Measurements from ENCODE around the gene SORCS2.

SORCS2 gene

DNA sequence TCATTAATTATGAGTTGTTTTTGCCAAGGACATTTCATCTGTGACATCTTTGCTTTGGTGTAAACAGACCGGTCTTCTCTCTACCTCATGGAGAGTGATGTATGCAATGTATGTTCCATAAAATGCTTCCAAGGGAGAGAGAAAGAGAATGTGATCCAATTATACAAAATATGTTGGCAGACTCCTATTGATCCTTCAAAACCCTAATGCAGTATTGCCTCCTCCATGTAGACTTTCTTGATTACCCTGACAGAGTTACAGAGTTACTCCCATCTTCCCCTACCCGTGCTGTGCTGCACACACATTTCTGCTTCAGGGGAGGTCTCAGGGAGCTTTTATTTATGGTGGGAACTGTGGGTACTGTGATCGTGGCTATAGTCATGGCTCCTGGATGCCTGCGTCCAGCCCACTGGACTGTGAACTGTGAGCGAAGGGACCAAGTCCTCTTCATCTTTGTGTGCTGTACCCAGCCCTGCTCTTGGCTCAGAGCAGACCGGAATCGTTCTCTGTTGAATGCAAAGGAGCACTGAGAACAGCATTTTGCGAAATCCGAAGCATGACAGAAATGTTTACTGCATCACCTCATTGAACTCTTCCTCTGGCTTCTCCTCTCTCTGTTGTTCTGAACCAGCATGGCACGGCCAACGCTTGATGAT, 32.7 kb downstream of the SORCS2 start:
- DNase-seq = no peak

DNA sequence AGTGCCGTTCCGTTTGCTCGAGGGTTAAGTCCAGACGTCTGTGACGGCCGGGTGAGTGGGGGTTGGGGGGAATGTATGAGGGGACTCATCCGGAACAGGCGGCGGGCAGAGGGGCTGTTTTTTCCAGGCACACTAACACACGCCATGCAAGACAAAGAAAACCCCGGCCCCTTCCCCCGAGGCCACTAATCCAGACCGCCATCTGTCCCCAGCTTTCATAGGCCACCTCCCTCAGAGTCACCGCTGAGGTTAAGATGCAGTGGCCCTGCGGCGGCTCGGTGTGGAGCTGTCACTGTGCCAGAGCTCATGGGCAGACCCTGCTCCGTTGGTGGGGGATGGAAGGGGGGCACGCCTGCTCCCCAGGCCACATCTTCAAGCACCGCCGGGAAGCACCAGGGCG, 34.1 kb downstream of the SORCS2 start:
- DNase-seq = no peak

DNA sequence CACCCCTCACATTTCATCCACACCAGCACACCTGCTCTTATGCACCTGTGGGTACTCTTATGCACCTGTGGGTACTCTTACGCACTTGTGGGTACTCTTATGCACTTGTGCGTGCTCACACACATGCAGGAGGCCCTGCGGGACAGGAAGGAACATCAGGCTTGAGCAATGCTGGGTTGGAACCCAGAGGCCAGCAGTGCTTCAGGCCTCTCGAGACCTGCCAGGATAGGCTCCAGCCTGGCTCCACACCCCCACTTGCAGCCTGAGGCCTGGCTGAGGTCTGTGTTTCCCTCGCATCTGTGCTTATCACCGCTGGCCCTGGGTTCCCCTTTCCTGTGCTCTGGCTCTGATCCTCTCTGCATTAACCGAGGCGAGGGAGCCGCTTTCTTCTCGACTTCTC, 34.7 kb downstream of the SORCS2 start:
- no peak for DNase-seq

DNA sequence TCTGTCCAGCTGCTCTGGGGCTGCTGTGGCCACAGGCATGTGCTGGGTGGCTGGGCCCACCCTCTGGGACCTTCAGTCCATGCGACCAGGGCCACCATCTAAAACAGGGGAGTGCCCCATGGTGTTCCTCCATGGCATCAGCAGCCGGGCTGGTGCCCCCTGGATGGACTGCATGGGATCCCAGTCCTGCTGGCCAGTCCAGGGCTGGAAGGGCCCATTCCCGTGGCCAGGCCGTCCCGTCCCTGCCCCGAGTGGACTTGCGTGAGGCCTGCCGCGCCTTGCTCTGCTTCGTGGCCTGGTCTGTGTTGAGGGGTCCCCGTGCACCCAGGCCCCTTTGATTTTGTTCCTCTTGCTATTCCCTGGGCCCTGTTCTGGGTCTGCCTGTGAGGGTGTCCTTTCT, 36.4 kb downstream of the SORCS2 start:
- DNase-seq = no peak

DNA sequence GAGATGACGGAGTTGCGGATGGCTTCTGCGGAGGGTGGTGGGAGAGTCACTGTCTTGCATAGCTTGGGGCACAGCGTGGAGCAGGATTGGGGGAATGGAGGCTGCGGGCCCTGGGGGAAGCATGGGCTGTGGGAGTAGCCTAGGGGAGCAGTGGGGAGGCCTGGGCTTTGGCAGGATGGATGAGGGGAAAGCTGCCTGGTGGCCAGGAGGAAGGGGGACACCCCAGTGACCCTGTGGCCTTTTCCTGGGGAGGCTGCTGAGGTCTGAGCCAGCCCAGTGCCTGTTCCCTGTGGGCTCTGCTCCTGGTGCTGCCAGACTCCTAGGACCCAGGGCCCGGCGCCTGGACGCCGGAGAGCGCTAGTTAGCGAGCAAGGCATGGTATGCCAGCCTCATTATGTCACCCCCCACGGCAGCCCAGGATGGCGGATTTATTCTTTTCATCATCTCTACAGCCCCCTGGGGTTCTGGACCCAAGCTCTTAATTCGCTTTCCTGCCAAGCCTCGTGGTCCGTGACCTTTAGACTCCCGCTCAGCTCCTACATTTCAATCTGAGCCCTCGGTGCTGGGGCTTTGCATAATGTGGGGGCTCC, 39.8 kb downstream of the SORCS2 start:
- no peak for DNase-seq

DNA sequence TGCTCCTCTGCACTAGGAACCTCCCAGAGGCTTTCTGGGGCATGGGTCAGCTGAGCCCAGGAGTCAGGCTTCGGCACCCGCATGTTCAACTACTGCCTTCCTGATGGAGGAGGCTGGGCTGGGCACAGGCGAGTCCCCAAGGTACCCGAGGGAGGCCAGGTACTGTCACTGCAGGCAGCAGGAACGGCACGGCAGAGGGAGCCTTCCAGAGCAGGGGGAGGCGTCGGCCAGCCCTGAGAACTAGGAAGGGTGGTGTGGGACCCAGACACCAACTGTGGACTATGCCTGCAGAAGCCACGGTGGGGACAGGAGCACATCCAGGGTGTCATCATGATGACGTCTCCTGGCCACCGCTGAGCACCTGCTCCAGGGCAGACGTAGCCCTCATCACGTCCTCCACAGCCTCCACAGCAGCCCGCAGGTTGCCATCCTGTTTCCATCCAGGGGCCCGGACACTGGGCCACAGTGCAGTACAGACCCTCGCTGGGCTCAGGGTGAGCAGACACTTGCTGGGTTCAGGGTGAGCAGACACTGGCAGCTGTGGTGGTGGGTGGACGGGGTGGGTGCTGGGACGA, 40.8 kb downstream of the SORCS2 start:
- no peak for DNase-seq

DNA sequence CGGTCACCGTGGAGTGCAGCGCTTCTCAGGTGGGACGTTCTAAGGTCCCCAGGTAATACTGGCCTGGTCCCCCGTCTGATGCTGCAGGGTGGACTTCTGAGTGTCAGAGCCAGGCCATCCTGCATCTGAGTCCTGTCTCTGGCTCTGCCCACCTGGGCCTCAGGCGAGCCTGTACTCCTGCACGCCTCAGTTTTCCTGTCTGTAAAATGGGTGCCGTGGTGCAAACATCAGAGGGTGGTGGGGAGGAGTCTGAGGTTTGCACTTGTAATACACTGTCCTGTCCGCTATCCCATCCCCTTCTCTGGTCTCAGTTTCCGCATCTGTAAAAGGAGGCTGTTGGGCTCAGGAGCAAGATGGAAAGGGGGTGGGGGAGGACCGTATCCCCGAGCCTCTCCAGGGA, 41.3 kb downstream of the SORCS2 start:
- no peak for DNase-seq

DNA sequence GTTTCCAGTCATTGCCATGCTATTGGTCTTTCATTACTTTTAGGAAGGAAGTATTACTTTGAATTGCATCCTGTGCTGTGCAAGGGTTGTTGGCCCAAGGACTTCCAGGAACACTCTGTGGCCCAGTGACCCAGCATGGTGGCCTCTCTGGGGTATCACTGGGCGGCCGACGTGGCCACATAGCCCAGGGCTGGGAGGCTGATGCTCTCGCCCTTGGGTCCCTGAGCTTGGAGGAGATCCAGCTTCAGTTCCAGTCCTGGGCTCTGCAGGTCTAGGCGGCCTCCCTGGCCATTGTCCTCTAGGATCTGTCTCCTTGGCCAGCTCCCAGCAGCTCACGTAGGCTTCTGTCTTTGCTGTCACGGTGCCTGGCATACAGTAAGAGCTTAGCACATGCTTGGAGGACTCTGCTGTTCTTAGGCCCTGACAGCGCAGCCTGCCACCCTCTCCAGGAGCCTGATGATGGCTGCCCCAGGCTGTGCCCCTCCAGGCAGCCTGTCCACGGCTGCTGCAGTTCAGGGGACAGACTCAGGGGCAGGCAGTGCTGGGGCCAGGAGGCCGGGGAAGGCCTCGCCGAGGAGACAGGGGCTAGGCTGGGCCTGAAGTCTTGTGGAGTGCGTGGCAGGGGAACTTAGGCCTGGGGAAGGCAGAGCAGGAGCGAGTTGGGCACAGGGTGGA, 42.2 kb downstream of the SORCS2 start:
- no peak for DNase-seq

DNA sequence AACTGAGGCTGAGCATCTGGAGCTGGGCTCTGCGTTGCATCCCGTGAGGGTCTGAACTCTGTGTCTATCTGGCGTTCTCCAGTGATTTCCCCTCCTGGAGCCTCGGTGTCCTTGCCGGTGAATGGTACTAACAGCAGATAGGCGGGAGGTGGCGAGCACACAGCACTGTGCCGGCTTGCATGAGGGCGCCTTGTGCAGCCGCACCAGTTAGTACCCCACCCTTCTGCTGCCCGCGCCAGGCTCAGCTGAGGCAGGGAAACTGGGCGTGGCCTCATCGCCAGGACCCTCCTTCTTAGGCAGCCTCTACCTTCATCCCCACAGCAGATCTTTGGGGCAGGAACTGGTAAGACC, 42.7 kb downstream of the SORCS2 start:
- DNase-seq = no peak

DNA sequence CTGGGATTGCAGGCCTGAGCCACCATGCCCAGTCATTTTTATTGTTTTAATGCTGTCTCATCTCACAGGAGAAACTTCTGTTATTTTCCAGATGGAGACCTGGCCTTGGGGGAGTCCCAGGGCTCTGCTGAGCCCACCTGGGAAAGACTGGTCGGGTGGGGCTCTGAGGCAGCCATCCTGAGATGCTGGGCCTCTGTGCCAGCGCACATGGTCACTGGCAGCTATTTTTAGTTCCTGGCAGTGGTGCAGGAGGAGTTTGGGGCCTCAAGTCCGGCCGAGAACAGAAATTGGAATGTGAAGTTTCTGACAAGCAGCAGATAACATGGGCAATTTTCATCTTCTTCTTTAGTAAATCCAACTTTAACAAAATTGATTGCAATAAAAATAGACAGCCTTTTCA, 44.5 kb downstream of the SORCS2 start:
- no peak for DNase-seq

DNA sequence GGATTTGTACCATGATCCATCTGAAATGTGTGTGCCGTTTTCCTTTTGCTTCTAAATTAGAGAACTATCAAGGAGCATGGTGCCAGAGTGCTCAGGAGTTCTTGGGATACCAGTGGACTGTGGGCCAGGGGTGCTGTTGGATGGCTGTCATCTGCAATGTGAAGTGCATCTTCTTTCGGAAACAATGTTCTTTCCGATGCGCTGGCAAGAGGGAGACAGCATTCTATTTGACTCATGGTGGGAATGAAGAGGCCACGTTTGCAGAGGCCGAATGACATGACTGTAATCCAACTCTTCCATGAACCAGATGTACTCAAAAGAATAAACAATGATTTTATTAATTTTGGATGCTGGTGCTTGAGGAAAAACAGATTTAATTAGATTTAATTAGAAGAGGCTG, 45.5 kb downstream of the SORCS2 start:
- no peak for DNase-seq

DNA sequence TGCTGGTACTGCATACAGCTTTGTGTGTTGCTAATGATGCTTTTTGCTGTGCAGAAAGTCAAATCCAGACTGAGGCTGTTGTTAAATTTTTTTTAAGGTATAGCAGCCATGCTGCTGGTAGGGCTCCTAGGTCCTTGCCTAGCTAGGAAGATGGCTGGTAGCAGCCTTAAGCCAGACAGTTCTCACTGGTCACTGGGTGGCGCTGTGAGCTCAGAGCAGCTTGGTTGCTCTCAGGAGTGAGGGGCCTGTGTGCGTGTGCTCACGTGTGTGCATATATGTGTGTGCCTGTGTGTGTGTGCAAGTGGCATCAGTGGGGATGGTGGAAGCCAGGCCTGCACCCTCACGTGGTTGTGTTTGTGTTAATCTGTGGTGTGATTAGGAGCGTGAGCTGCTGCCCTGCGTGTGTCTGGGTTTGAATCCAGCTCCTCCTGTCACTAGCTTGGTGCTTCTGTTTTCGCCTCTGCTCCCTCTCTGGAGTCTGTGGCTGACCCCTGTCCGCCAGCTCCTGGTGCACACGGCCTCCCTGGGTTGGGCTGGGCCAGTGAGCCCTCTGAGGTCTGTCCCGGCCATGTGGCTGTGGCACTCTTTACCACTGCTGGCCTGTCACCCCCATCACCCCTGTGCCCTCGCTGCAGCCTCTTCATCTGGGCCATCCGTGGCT, 46.1 kb downstream of the SORCS2 start:
- peak; percentile 32 for DNase-seq

DNA sequence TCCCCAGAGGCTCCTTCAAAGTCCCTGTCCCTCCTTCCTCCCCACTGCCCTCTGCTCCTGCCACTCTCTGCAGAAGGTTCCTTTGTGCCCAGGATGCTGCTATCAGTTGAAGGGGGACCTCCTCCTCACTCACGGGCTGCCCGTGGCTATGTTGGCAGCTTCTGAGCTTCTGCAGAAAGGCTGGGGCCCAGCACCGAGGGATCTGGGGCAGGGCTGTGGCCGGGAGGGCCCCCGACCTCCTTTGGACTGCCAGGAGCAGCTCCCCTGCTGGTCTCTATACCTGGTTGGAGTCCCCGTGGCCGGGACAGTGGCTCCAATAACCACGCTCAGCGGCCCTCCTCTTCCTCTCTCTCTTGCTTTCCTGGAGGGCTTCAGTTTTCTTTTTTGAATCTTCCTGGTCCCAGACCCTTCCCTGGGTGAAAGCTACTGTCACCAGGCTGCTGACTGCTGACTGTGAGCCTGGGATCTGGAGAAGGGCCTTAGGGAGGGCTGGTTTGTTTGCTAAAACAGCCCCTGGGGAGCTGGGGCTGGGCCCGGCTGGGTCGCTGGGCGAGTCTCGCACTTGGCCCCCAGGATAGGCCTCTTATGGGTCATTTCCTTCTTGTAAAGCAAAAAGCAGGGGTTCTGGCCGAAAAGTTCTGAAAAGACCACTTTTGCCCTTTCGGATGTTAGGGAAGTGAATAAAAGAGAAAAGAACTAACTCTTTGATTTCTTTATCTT, 46.9 kb downstream of the SORCS2 start:
- no peak for DNase-seq

DNA sequence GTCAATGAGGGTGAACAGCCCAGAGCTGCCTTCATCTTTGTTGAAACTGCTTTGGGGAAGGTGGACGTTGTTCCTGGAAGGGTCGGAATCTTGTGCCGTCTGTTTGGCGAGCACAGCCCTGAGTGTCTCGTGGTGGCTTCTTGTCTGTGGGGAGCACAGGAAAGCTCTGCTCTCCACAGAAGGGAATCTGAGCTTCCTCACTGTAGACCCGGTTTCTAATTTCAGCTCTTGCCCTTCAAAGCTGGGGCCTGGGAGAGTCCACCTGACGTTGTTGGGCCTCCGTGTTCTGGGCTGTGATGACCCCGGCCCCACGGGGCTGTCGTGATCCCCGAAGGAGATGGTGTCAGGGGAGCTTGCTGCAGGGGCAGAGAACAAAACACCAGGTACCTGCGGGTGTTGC, 47.5 kb downstream of the SORCS2 start:
- DNase-seq = no peak

DNA sequence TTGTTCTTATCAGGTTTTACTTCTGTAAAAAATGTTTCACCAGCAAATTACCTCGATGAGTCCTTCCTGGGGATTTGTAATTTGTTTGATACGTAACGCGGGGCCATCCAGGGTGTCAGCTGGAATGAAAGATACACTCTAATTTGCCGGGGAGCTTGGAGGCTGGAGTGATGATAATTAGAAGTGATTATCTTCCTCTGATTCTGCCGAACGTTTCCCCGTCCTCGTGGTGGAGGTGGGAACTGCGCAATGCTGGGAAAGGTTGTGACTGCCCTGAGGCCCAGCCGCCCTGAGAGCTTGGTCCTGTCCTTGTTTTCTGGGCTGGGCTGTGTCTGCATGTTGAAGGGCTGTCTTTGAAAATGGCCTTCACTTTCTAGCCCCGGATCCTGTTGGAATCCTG, 48.0 kb downstream of the SORCS2 start:
- no peak for DNase-seq

DNA sequence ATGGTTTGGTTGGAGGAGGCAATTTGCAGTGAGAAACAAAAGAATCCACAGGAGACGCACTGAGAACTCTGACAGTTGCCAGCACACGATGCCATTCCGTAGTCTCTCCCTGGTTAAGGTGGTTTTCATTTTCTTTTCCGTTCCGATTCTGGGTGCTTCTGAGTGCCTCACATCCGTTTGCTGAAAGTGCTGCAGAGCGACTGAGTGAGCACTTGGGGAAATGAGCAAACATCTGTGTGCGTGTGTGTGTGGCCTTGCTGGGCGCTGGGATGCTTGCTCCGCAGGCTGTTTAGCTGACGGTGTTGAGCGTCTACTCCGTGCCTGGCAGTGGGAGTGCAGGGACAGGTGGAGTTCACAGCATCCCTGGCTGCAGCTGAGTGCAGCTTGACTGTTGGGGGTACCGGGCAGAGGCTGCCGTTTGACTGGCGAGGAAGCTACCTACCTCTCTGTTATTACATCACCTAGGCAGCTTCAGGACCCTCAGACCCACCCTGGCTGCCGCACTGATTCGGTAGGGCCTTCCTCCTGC, 49.3 kb downstream of the SORCS2 start:
- no peak for DNase-seq

DNA sequence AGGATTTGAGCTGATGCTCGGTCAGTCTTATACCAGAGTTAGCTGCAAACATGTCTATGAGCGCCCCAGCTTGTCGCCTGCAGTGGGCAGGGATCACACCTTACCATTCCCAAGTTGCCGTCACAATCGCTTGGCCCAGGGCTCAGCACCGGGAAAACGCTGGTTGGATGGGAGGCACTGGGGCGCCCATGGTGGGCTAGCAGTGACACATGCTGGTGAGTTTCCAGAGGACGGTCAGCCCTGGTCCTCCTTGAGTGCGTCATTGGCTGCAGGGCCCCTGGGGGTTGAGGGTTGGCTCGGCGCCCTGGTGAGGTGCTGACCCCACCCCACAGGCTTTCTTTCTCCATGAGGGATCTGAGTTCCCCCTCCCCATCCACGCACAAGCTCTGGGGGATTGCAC, 50.4 kb downstream of the SORCS2 start:
- no peak for DNase-seq

DNA sequence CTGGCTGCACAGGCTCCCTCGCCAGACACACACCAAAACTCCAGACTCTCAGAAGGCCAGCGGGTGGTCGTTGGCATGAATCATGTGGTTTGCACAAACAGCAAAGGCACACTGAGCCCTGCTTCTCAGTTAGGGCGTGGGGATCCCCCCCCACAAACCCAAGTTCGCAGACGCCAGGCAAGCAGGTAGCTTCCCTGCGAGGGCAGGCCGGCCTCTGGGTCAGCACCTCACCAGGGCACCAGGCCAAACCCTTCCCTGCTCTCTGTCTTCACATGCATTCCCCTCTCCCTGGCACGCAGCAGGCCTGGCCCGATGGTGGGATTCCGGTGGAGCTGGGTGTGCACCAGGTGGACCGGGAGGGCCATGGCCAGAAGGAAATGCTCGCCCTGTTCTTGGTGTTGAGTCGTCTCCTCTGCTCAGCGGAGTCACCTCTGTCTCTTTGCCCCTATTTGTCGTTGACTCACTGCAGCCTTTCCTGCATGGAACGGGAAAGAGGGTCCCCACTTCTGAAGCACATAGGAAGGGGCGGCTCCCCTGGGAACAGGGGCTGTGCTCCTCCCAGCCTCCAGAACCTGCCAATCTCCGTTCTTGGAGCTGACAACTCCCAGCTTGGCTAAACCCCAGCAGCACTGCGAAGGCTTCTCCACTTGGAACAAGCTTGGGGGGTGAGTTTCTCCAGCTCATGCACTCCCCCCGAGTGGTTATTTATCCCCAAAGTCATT, 51.4 kb downstream of the SORCS2 start:
- no peak for DNase-seq

DNA sequence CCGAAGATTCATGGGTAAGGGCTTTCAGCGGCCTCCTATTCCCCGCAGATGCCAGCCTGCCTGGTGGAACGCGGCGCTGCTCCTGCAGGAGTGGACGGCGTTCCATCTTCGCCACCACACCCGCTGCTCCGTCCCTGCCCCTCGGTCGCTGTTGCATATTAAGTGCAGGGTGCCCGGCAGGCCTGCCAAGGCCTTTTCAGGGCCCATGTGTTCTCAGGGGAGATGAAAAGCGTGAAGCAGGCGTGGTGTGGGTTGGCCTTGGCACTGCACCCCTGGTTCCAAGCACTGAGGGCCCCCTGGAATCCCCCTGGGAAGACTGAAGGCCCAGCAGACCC, 52.0 kb downstream of the SORCS2 start:
- DNase-seq = no peak

DNA sequence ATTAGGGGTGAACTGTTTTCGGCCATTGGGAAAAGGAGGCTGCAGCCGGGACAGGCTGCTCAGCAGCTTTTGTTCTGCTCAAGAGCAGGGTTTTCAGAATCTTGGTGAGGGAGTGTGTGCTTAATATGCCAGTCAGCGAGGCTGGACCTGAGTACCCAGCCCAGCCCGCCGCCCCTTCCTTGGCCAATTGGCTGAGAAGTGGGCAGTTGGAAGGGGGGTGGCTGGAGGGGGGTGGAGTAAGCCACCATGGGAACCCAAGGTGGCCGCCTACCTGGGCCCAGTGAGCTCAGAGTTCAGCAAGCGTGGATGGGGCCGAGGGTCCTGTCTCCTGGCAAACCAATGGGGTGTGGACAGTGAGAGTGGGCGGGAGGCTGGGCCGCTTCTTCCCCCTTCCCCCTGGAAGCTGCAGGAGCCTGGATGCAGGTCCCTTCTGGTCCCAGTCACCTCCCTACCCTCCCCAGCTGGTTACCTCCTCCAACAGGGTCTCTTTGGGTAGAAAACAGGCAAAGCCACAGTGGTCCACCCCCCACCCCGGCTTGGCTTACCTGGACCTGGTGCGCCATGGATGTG, 52.5 kb downstream of the SORCS2 start:
- no peak for DNase-seq

DNA sequence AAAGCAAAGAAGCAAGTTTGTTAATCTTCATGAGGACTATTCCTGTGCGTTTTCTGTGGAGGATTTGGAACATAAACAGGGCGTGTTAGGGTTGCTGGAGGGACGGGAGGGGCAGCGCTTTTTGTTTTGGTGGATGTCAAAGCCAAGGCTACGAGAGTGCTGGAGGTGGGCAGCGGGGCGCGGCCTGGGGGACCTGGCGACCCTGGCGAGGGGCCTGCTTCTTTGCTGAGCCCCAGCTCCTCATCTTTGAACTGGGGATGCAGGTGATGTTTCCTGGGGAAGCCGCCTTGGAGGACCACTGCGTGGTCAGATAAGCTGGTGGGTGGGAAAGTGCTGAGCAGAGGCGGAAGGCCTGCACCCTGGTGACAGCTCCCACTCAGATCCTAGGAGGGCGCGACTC, 55.2 kb downstream of the SORCS2 start:
- no peak for DNase-seq

DNA sequence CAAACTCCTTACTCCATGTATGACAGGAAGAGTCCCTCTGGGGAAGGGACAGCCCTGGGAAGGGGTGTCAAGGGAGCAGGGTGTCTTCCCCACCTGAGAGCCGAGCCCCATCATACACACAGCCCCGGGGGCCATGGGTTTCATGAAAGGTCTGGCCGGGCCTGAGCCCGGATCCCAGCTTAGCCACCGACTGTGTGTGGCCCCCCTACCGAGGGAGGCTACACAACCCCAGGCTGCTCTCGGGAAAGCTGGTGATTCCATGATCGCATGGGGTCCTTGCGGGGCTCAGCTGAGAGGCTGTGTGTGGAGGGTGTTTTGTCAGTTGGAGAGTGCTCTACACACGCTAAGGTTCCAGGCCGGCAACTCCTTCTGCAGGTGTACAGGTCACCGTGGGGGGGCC, 55.6 kb downstream of the SORCS2 start:
- DNase-seq = no peak

All from stimulated activated CD8-positive, alpha-beta memory T cell treated with anti-CD3 and anti-CD28 coated beads, Interleukin-4, amount 100 ng/mL, for 48 hours (primary cell).